ENCODE results near the gene SMG9. TPM values are rescaled to one million over a fixed set of nuclear protein-coding genes. Genes with fewer than 3 reads are reported as not detected.
A peak's percentile ranks its signal among the peaks of the same experiment; 100 is the strongest.

Gene SMG9
- total RNA-seq, 1 donor from 2014 or later: 4.7 TPM

DNA sequence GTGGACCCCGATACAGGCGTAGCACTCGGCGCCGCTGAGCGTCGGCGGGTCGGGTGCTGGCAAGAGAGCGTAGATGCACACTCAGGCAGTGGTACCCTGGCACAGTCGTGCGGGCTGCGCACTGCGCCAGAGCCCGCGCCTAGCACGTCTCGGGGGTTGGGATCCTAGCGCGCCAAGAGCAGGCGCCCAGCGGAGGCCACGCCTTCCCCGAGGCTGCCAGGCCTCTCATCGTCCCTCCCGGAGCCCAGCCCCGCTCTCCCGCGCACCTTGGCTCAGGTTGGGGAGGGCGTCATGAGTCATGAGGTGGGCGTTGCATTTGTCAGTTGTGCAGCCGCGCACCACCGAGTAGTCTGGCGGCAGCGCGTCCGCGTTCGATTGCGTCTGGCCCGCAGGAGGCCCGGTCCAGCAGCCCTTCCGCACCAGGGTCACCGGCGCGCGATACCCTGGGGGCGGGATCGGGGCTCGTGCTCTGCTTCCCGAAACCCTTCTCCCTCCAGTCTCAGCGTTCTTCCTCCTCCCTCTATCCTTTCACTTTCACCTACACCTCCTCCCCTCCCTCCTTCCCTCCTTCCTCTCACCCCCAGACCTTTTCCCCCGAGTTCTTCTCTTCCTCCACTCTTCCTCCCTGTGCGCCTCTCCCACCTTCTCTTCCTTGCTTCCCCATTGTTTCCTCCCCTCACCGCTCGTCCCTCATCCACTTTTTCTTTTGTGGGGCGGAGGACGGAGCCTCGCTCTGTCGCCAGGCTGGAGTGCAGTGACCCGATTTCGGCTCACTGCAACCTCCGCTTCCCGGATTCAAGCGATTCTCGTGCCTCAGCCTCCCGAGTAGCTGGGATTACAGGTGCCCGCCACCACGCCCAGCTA lies 44.0 kb upstream of the SMG9 start:
- FAIRE-seq (no peak), DNase-seq (ENCODE audit: low read depth) (peak; percentile 82)
- no peaks in the 10 kb centered on the region for H3K36me3 ChIP-seq (ENCODE audit: control insufficient read depth, insufficient read depth, low read length)
- no peaks in the 10 kb centered on the region for H3K27me3 ChIP-seq (ENCODE audit: control insufficient read depth, insufficient read depth, low read length)
- TF ChIP-seq, protein P1, sequence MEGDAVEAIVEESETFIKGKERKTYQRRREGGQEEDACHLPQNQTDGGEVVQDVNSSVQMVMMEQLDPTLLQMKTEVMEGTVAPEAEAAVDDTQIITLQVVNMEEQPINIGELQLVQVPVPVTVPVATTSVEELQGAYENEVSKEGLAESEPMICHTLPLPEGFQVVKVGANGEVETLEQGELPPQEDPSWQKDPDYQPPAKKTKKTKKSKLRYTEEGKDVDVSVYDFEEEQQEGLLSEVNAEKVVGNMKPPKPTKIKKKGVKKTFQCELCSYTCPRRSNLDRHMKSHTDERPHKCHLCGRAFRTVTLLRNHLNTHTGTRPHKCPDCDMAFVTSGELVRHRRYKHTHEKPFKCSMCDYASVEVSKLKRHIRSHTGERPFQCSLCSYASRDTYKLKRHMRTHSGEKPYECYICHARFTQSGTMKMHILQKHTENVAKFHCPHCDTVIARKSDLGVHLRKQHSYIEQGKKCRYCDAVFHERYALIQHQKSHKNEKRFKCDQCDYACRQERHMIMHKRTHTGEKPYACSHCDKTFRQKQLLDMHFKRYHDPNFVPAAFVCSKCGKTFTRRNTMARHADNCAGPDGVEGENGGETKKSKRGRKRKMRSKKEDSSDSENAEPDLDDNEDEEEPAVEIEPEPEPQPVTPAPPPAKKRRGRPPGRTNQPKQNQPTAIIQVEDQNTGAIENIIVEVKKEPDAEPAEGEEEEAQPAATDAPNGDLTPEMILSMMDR (IDR thresholded peaks at IDR 0.05; ENCODE audit: insufficient read depth, low read length, severe bottlenecking): no peak
- peak overlapping the region; percentile 39 for H3K4me3 ChIP-seq (ENCODE audit: low read depth, low read length)

DNA sequence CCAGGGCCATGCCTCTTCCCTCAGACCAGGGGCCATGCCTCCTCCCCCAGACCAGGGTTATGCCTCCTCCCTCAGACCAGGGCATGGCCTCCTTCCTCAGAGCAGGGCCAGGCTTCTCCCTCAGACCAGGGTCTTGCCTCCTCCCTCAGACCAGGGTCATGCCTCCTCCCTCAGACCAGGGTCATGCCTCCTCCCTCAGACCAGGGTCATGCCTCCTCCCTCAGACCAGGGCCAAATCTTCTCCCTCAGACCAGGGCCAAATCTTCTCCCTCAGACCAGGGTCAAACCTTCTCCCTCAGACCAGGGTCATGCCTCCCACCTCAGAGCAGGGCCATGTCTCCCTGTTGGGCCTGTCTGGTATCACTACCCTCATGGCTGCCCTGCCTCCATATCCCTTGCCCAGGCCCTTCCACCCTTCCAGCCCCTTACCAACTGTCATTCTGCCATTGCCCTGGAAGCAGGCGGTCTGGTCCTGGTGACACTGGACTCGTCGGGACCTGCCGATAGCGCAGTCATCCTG lies 43.3 kb upstream of the SMG9 start:
- Histone ChIP-seq H3K4me3 (ENCODE audit: low read depth, low read length) (peak overlapping the region; percentile 39), H3K36me3 (ENCODE audit: control insufficient read depth, insufficient read depth, low read length) (no peaks in the 10 kb centered on the region), H3K27me3 (ENCODE audit: control insufficient read depth, insufficient read depth, low read length) (no peaks in the 10 kb centered on the region)
- FAIRE-seq (no peak), DNase-seq (ENCODE audit: low read depth) (no peak)
- TF ChIP-seq, protein P1 (IDR thresholded peaks at IDR 0.05; ENCODE audit: insufficient read depth, low read length, severe bottlenecking): no peak

DNA sequence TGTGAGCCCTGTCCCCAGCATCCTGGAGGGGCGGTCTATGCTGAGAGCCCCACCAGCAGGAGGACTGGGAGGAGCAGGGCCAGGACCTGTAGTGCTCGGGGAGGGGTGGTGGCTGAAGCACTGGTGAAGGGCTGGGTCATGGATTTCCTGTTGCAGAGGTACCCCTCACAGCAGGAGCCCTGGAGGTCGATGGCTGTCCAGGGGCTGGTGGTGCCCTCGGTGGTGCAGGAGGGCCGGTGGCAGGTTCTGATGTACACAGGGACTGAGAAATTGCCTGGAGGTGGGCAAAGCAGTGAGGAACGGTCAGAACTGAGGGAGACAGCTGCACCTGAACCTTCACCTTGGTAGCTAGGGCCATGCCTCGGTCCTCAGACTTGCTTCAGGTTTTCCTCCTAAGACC lies 42.8 kb upstream of the SMG9 start:
- TF ChIP-seq, protein P1 (IDR thresholded peaks at IDR 0.05; ENCODE audit: insufficient read depth, low read length, severe bottlenecking): no peak
- no peak overlapping the region for H3K4me3 ChIP-seq (ENCODE audit: low read depth, low read length)
- DNase-seq (ENCODE audit: low read depth): no peak
- H3K27me3 ChIP-seq (ENCODE audit: control insufficient read depth, insufficient read depth, low read length): no peaks in the 10 kb centered on the region
- no peak for FAIRE-seq
- H3K36me3 ChIP-seq (ENCODE audit: control insufficient read depth, insufficient read depth, low read length): no peaks in the 10 kb centered on the region

DNA sequence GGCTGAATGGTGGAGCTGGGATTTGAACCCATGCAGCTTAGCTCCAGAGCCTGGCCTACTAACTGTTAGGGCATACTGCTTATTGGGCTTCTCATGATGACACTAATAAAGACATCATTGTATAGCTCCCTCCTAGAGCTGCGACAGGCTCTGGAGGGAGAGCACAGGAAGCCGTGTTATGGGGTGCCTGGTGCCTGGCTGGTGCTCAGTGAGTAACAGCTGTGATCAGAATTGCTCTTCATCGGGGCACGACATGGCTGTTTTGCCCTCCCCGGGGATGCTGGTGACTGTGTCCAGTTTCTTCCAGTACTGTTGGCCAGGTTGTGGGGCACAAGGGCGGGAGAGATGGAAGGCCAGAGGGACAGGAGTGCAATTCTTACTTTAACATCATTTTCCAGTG lies 42.4 kb upstream of the SMG9 start:
- FAIRE-seq (peak; percentile 43), DNase-seq (ENCODE audit: low read depth) (no peak)
- no peaks in the 10 kb centered on the region for H3K27me3 ChIP-seq (ENCODE audit: control insufficient read depth, insufficient read depth, low read length)

DNA sequence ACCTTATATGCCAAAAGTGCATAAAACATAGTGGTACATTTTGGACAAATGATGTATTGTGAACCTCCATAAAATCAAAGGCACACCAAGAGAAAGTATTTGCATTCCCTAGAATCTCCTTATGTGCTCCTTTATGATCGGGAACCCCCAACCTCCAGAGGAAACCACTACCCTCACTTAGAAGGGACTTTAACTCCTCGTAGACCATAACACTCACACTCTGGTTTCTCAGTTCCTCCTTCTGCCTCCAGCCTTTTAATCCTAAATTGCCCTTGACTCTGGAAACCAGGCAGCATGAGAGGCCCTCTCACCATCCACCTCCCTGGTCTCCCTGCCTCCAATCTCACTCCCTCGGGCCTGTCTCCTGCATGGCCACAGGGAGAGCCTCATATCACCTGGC lies 35.8 kb upstream of the SMG9 start:
- Histone ChIP-seq H3K36me3 (ENCODE audit: control insufficient read depth, insufficient read depth, low read length) (no peaks in the 10 kb centered on the region), H3K27me3 (ENCODE audit: control insufficient read depth, insufficient read depth, low read length) (no peaks in the 10 kb centered on the region), H3K4me3 (ENCODE audit: low read depth, low read length) (no peak overlapping the region)
- TF ChIP-seq, protein P1 (IDR thresholded peaks at IDR 0.05; ENCODE audit: insufficient read depth, low read length, severe bottlenecking): no peak
- DNase-seq (ENCODE audit: low read depth) (no peak), FAIRE-seq (no peak)

More for the DNA sequence above, 42.4 kb upstream of the SMG9 start:
- H3K36me3 ChIP-seq (ENCODE audit: control insufficient read depth, insufficient read depth, low read length): no peaks in the 10 kb centered on the region
- TF ChIP-seq, protein P1 (IDR thresholded peaks at IDR 0.05; ENCODE audit: insufficient read depth, low read length, severe bottlenecking): no peak
- H3K4me3 ChIP-seq (ENCODE audit: low read depth, low read length): no peak overlapping the region

All from bronchial epithelial cell (primary cell).